Stimulated activated CD4-positive, alpha-beta T cell treated with anti-CD3 and anti-CD28 coated beads, Interleukin-1b, Interleukin-23, amount 100 ng/mL, for 1 hour (primary cell): ENCODE measurements around the gene CPSF7.
A peak's percentile ranks its signal among the peaks of the same experiment; 100 is the strongest.
"Not testable (repeated sequence)": the region's sequence is repeated elsewhere in the genome, so short reads cannot be mapped to it uniquely, and the experiment has no call there.

Experiments used
- DNase-seq, 2 donors: peaks; one replicate each; pipeline ENCODE4 v3.0.0-alpha.2; 2020; ENCODE audit warnings: low read depth in 2 of 2

Gene CPSF7

GRCh38 chr11:61439615-61440014 is 9.8 kb upstream of the CPSF7 start:
- no peak for DNase-seq

DNA sequence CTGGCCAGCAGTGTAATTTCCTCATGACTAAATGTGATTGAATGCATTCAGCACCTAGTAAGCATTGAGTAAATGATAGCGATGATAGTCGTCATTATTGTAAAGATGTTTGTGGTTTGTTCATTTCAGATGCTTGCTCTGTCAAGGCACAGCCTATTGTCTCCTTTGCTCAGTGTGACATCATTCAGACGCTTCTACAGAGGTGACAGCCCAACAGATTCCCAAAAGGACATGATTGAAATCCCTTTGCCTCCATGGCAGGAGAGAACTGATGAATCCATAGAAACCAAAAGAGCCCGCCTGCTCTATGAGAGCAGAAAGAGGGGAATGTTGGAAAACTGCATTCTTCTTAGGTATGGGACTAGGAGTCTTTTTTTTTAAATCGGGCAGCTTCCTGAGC is 7.7 kb upstream of the CPSF7 start:
- DNase-seq: no peak

DNA sequence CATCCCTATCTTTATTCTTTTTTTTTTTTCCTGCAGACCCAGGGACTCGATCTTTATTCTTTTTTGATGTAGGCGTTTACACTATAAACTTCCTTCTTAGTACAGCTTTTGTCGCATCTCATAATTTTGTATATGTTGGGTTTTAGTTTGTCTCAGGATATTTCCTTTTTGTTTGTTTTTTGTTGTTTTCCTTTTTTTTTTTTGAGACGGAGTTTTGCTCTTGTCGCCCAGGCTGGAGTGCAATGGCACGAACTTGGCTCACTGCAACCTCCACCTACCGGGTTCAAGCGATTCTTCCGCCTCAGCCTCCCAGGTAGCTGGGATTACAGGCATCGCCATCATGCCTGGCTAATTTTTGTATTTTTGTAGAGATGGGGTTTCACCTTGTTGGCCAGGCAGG is 1.1 kb upstream of the CPSF7 start:
- DNase-seq: not testable (repeated sequence)

GRCh38 chr11:61429346-61429690 is 457 bp downstream of the CPSF7 start:
- DNase-seq: peak; percentile 21 to 38

GRCh38 chr11:61425367-61426131 is 4.2 kb downstream of the CPSF7 start:
- no peak for DNase-seq

DNA sequence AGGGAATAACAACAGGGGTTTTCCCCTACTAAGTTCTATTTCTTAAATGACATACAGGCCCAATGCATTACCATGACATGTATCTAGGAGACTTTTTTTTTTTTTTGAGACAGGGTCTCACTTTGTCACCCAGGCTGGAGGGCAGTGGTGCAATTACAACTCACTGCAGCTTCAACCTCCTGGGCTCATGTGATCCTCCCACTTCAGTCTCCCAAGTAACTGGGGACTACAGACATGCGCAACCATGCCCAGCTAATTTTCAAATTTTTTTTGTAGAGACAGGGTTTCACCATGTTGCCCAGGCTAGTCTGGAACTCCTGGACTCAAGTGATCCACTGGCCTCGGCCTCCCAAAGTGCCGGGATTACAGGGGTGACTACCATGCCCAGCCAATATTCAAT is 7.5 kb downstream of the CPSF7 start:
- no peak for DNase-seq

- no peak for DNase-seq
Observed at GRCh38 chr11:61418136-61418535, 11.6 kb downstream of the CPSF7 start.

DNA sequence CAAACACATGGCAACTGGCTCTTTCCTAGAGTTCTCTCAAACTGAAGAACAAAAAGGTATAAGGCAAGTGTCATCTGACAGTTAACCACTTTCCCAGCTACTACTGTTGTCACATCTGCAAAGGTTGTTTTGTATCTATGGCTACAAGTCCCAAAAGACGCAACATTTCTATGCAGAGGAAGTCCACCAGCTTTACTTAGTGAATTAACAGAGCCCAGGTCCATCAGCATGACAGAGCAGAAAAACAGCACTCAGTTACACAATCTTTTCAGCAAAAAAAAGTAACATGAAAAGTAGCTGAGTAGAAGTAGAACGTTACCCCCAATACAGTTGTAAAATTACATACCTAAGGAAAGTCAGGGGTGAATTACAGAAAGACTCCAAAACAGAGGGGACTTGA is 12.1 kb downstream of the CPSF7 start:
- DNase-seq: no peak

GRCh38 chr11:61416941-61417340 is 12.8 kb downstream of the CPSF7 start:
- no peak for DNase-seq

DNA sequence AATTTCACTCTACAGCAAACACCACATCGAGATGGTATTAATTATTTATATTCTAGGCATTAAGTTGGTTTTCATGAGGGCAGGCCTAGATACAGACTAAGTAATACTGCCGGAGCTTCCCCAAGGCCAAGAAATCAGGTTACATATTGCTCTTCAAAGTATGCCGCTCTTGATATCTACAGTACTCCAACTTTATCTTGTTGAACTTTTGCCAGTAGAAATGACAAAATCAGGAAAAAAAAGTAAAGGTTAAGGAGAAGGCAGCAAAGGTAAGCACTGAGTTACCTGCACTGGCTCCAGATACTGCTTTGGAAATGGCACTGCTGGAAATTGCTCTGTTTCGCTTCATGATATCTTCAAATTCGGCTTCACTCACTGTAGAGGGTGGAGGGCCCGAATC is 14.4 kb downstream of the CPSF7 start:
- no peak for DNase-seq

DNA sequence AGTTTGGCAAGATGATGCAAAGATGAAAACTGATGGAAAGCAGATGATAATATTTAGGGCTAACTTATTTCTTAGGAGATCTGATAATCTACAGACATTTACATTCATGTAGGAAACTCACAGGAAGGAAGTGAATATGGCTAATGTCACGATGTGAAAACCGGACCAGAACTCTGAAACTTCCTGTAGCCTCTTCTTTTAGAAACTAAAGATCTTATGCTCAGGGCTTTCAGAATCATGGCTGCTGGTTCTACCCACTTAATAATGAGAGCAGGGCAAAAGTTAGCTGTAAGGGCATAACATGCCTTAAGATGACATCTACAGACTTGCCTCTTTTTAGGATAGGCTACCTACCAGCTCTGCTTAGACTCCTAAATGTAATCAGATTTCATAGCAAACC is 15.2 kb downstream of the CPSF7 start:
- no peak for DNase-seq

DNA sequence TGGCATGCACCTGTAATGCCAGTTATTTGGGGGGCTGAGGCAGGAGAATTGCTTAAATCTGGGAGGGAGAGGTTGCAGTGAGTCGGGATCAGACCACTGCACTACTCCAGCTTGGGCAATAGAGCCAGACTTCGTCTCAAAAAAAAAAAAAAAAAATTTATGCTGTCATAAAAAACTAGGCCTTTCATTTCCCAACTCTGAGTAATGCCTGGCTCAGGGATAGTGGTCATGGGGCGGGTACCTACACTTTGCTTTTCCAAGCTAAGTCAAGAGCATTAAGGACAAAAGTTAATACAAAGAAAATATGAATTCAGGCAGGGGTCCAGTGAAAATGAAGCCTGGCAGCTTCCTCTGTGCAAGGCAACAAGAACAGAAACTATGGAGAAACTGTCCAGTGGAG is 16.3 kb downstream of the CPSF7 start:
- no peak for DNase-seq

DNA sequence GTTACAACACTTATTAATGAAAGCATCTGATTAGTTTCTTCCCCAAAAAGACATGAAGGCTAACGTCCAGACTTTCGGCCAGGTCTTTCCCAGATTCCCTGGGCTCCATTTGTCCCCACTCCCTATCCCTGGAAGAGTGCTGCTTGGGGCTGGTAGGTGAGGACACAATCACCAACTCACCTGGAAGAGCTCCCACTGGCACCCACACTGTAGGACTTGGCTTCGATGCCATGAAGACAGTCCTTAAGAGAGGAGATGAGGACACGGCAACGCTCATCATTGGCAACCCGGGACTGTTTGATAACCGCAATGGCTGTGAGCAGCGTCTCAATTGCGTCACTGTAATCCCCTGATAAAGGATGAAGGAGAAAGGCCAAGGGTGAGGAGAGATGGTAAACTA is 18.2 kb downstream of the CPSF7 start:
- DNase-seq: no peak

GRCh38 chr11:61406991-61407728 is 22.6 kb downstream of the CPSF7 start:
- no peak for DNase-seq

GRCh38 chr11:61406067-61406466 is 23.7 kb downstream of the CPSF7 start:
- DNase-seq: no peak

- DNase-seq: no peak
Observed at GRCh38 chr11:61404641-61405040, 25.1 kb downstream of the CPSF7 start.

GRCh38 chr11:61404103-61404502 is 25.7 kb downstream of the CPSF7 start:
- DNase-seq: no peak

DNA sequence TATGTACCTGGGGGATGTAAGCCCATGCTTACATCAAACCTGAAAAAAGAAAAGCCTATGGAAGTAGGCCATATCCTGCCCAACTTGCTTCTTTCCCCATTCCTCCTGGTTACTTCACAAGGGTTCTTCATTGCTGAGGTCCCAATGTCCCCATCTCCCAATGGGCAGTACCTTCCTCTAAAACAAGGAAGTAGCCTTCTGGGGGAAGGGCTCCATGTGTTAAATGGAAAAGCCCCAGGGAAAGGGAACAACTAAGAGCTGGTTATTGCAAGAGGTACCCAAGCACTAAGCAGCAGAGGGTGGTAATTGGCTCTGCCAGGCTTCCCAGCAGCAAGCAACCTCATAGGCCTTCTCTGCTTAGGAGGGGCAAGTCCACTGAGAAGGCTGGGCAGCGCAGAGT is 26.1 kb downstream of the CPSF7 start:
- DNase-seq: no peak

DNA sequence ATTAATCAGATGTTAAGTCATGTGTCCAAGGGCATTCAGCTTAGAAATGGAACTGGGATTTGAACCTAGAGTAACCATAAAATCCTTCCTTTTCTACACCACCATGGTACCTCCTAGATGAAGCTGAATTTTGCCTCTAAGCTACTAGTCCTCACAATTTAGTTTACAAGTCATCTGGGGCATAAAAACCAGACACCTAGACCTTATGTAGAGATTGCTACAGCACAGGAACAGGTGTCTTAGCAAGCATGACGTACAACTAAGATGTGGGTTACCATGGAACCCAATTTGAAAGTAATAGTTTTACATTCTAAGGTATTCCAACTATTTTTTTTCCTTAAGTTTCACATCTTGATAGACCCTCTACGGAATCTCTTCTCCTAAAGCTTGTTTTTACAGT is 28.2 kb downstream of the CPSF7 start:
- no peak for DNase-seq

GRCh38 chr11:61401173-61401572 is 28.6 kb downstream of the CPSF7 start:
- DNase-seq: no peak

GRCh38 chr11:61392981-61393595 is 36.7 kb downstream of the CPSF7 start:
- DNase-seq: no peak

- no peak for DNase-seq
Observed at GRCh38 chr11:61390161-61390560, 39.6 kb downstream of the CPSF7 start.
